Measurements from ENCODE around the gene PPP1CC.
A peak's percentile ranks its signal among the peaks of the same experiment; 100 is the strongest.

PPP1CC gene

DNA sequence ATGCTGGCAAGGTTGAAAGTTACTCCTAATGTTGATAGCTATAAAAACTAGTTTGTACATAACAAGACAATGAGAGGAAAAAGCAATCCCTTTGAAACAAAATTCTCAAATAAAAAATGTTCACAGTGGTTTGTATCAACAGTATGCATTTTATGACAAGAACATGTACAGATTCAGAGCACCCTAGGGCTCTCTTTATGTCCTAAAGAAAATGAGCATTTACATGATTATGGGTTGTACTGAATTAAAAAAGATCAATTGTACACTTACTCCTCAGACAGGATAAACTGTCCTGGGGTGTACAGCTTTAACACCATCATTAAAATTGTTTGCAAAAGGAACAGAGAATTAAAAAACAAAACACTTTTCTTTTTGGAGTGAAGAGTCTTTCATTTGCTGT lies 22.2 kb downstream of the PPP1CC start:
- no peak overlapping the region for H3K4me2 ChIP-seq (ENCODE audit: low read length)
- no peak overlapping the region for H3K4me3 ChIP-seq (ENCODE audit: low read length)
- no peaks in the 10 kb centered on the region for H3K27me3 ChIP-seq (ENCODE audit: low read depth, low read length)
- H3K9me3 ChIP-seq (ENCODE audit: insufficient read depth, low read length): no peaks in the 10 kb centered on the region
- H3K9ac ChIP-seq (ENCODE audit: low read length): no peak overlapping the region
- H4K20me1 ChIP-seq (ENCODE audit: insufficient read depth, low read length): peaks cover 57% of the 10 kb centered on the region
- TF ChIP-seq, protein P1, sequence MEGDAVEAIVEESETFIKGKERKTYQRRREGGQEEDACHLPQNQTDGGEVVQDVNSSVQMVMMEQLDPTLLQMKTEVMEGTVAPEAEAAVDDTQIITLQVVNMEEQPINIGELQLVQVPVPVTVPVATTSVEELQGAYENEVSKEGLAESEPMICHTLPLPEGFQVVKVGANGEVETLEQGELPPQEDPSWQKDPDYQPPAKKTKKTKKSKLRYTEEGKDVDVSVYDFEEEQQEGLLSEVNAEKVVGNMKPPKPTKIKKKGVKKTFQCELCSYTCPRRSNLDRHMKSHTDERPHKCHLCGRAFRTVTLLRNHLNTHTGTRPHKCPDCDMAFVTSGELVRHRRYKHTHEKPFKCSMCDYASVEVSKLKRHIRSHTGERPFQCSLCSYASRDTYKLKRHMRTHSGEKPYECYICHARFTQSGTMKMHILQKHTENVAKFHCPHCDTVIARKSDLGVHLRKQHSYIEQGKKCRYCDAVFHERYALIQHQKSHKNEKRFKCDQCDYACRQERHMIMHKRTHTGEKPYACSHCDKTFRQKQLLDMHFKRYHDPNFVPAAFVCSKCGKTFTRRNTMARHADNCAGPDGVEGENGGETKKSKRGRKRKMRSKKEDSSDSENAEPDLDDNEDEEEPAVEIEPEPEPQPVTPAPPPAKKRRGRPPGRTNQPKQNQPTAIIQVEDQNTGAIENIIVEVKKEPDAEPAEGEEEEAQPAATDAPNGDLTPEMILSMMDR (IDR thresholded peaks at IDR 0.05; ENCODE audit: low read depth, low read length): no peak
- TF ChIP-seq EZH2phosphoT487 (IDR thresholded peaks at IDR 0.05; ENCODE audit: low read depth): no peak
- H3K4me1 ChIP-seq (ENCODE audit: low read length): peaks cover 21% of the 10 kb centered on the region
- no peak overlapping the region for H3K27ac ChIP-seq (ENCODE audit: low read length)
- peaks cover 57% of the 10 kb centered on the region for H3K79me2 ChIP-seq (ENCODE audit: low read length)
- H3K36me3 ChIP-seq (replicated peaks; ENCODE audit: low read depth, low read length): peaks cover 79% of the 10 kb centered on the region
- no peak overlapping the region for H2AFZ ChIP-seq (ENCODE audit: low read depth, low read length)

DNA sequence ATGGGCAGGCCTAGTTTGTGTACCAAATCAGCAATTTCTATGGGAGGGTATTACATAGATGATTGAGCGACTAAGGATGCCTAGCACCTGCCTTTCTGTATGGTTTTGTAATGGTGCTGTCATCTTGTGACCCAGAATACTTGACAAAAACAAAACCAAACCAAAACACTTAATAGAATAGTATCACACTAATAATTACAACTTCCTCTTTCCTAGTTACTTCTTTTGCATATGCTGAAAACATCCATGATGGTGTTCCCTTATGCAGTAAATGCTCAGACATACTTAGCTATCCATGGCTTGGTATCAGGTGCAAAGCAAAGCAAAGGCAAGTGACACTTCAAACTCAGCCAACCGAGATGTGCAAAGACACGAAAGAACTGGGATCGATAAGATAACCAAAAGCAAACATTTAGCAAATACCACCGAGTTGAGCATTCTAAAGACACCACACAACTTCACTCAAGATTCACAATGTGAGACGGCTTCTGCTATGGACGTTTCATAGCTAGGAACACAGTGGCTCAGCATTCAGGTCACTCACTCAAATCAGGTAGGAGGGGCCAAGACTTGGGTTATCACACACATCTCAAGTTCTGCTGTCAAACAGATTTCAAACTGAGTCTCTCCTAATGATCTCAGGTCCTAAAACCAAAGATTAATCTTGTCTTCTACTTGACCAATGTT lies 24.3 kb downstream of the PPP1CC start:
- Histone ChIP-seq H3K9me3 (ENCODE audit: insufficient read depth, low read length) (no peaks in the 10 kb centered on the region), H3K4me2 (ENCODE audit: low read length) (peak overlapping the region; percentile 26)
- TF ChIP-seq, protein P1 (IDR thresholded peaks at IDR 0.05; ENCODE audit: low read depth, low read length): no peak
- no peak for TF ChIP-seq EZH2phosphoT487 (IDR thresholded peaks at IDR 0.05; ENCODE audit: low read depth)

DNA sequence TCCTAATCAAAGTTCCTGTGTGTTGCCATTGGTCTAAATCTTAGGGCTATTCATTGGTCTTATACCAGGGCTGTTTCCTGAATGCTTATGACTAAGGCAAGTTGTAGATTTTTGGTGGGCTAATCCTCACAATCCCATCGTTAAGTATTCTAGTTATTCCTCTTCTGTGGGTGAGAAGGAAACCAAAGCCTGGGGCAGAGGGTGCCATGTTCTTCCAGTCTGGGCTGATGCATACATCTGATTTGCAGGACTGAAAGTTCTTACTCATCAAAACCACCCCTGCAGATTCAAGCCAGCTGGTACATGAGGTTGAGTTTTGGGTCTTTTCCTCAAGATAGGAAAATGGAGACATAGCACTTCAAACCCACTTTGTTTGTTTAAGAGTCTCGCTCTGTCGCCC lies 25.7 kb downstream of the PPP1CC start:
- Histone ChIP-seq H3K9ac (ENCODE audit: low read length) (no peak overlapping the region), H3K4me3 (ENCODE audit: low read length) (no peak overlapping the region), H3K79me2 (ENCODE audit: low read length) (peaks cover 32% of the 10 kb centered on the region), H3K9me3 (ENCODE audit: insufficient read depth, low read length) (no peaks in the 10 kb centered on the region), H3K27ac (ENCODE audit: low read length) (no peak overlapping the region), H4K20me1 (ENCODE audit: insufficient read depth, low read length) (peaks cover 35% of the 10 kb centered on the region), H3K27me3 (ENCODE audit: low read depth, low read length) (no peaks in the 10 kb centered on the region), H2AFZ (ENCODE audit: low read depth, low read length) (no peak overlapping the region), H3K4me2 (ENCODE audit: low read length) (no peak overlapping the region), H3K36me3 (replicated peaks; ENCODE audit: low read depth, low read length) (peaks cover 51% of the 10 kb centered on the region), H3K4me1 (ENCODE audit: low read length) (peaks cover 23% of the 10 kb centered on the region)
- TF ChIP-seq, protein P1 (IDR thresholded peaks at IDR 0.05; ENCODE audit: low read depth, low read length): no peak
- no peak for TF ChIP-seq EZH2phosphoT487 (IDR thresholded peaks at IDR 0.05; ENCODE audit: low read depth)

More for the DNA sequence above, 24.3 kb downstream of the PPP1CC start:
- Histone ChIP-seq H2AFZ (ENCODE audit: low read depth, low read length) (no peak overlapping the region), H3K4me3 (ENCODE audit: low read length) (no peak overlapping the region), H3K36me3 (replicated peaks; ENCODE audit: low read depth, low read length) (peaks cover 61% of the 10 kb centered on the region), H3K27ac (ENCODE audit: low read length) (peak overlapping the region; percentile 53), H3K27me3 (ENCODE audit: low read depth, low read length) (no peaks in the 10 kb centered on the region), H3K9ac (ENCODE audit: low read length) (no peak overlapping the region), H3K4me1 (ENCODE audit: low read length) (peaks cover 21% of the 10 kb centered on the region), H3K79me2 (ENCODE audit: low read length) (peaks cover 37% of the 10 kb centered on the region), H4K20me1 (ENCODE audit: insufficient read depth, low read length) (peaks cover 45% of the 10 kb centered on the region)

DNA sequence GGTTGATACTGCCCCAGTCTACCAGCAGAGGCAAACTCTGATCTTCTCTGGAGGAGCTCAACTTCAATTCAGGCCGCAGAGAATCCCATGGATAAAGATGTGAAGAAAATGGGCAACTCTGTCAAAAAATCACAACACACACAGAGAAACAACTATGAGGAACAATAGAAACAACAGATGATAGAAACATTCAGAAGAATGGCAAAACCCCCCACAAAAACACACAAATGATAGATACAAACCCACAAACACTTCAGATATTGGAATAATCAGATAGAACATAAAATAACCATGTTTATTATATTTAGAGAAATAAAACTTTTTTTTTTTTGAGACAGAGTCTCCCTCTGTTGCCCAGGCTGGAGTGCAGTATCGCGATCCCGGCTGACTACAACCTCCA lies 33.8 kb downstream of the PPP1CC start:
- H3K4me2 ChIP-seq (ENCODE audit: low read length): no peak overlapping the region
- no peak overlapping the region for H3K27ac ChIP-seq (ENCODE audit: low read length)
- no peaks in the 10 kb centered on the region for H3K79me2 ChIP-seq (ENCODE audit: low read length)
- no peak overlapping the region for H3K4me3 ChIP-seq (ENCODE audit: low read length)
- H3K9me3 ChIP-seq (ENCODE audit: insufficient read depth, low read length): no peaks in the 10 kb centered on the region
- H3K27me3 ChIP-seq (ENCODE audit: low read depth, low read length): no peaks in the 10 kb centered on the region
- no peak overlapping the region for H2AFZ ChIP-seq (ENCODE audit: low read depth, low read length)
- H3K9ac ChIP-seq (ENCODE audit: low read length): no peak overlapping the region
- peaks cover 4% of the 10 kb centered on the region for H3K36me3 ChIP-seq (replicated peaks; ENCODE audit: low read depth, low read length)
- TF ChIP-seq, protein P1 (IDR thresholded peaks at IDR 0.05; ENCODE audit: low read depth, low read length): no peak
- no peak for TF ChIP-seq EZH2phosphoT487 (IDR thresholded peaks at IDR 0.05; ENCODE audit: low read depth)
- 0 out of 2 replicates have a peak, but pooled peaks cover 2% of the 10 kb centered on the region for H3K4me1 ChIP-seq (ENCODE audit: low read length)
- H4K20me1 ChIP-seq (ENCODE audit: insufficient read depth, low read length): no peaks in the 10 kb centered on the region

All from OCI-LY3 (cell line).